ENCODE results near the gene CDH6.

CDH6 gene

DNA sequence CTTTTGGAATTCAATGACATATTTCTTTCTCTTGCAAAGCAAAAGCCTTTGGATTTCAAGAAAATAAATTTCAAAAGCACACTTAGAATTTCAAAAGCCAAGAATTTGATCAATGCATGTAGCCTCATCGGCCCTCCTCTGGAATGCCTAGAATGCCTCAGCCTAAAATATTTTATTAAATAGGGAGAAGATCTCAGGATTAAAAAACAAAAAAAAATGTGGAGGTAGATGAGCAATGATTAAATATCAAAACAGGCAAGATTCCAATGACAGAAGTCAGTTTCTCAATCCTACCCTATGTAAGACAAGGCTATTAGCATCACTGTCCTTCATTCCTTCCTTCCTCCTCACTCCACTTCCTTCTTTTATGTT, 169.0 kb downstream of the CDH6 start:
- H3K4me3 ChIP-seq, result no peak overlapping the region
- no peak overlapping the region for H3K27ac ChIP-seq

DNA sequence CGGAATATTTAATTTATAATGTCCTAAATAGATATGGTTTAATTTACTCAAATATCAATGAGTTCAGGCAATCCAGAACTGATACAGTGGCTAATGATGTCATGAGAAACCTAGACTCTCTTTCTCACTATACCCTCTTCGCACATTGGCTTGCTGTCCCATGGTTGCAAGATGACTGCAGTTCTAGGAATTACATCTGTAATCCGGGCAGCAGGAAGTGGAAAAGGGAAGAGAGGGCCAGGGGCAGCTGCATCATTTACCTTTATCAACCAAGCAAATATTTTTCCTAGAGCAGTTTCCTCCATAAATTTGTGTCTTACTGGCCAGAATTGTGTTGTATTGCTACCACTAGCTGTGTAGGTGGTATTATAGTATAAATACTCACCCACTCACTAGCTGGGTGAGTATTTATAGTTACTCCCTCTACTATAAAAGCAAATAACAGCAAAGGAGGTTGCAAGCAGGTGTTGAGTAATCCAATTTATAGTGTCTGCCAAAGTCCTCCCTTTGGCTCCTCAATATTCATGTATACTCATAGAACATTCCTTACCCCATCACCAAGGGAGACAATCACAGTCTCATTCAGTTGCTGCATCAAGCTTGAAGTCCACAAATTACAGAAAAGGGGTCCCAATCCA, 169.6 kb downstream of the CDH6 start:
- Histone ChIP-seq H3K4me3 (no peak overlapping the region), H3K27ac (no peak overlapping the region)

DNA sequence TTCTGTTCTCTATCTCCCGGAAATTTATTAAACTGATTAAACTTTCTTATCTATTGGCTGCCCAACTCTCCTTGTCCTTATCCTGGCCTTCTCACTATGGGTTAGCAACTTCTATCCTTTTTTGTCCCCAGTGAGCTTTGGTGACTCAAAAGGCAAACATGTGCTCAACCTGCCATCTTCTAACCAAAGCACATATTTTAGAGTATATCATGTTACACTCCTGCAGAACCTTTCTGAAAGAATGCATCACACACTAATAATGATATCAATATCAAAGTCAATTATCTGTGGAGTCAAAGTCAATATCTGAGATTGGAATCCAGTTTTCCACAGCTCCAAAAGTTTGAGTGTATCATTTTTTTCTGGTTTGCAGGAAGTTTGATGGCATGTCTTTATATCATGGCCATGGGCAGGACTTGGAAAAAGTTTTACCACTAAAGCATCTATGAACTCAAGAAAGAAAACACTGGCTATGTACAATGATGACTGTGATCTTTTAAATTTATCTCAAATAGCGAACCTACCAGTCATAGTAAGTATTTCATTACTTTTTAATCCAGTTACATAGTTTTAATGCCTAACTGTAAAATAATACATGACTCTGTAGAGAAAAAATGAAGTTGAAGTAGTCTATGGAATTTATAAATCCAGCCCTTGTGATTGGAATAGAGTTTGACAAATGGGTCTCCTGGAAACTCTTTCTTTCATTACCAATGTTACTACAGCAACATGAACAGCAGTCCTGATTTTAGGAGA, 171.6 kb downstream of the CDH6 start:
- Histone ChIP-seq H3K4me3 (no peak overlapping the region), H3K27ac (no peak overlapping the region)

DNA sequence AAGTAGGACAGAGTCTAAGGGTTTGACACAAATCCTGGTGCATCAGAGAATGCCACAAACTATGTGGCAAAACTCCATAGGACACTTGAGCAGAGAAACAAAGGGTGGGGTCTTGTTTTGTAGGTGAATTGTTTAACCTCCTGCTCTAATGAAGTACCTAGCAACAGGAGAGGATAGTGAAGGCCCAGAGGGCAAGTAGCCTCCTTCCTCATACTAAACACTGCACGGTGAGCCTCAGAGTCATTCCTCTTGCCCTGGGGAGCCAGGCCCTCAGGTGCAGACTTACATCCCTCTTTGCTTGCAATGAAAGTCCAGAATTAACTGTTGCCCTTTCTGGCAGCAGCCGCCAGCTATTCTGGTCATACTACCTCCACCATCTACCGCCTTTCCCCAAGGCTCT, 172.3 kb downstream of the CDH6 start:
- Histone ChIP-seq H3K27ac (no peak overlapping the region), H3K4me3 (no peak overlapping the region)

DNA sequence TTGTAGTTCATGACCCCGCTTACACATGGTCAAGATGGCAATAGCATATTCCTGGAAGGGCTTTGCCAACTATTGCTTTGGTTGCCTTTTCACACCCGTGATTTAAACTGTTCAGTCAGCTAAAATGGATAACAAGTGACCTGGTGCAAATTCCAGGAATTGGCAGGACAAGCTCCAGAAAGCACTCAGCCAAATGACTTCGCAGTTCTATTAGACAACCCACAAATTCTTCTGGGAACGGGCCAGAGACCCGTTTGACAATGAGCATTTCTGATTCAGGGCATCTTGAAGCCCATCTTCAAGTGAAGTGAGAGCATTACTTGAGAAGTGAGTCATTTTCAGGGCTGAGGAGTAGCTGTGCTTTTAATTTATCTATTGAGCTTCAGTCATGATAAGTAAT, 173.5 kb downstream of the CDH6 start:
- H3K27ac ChIP-seq, result no peak overlapping the region
- H3K4me3 ChIP-seq, result no peak overlapping the region

DNA sequence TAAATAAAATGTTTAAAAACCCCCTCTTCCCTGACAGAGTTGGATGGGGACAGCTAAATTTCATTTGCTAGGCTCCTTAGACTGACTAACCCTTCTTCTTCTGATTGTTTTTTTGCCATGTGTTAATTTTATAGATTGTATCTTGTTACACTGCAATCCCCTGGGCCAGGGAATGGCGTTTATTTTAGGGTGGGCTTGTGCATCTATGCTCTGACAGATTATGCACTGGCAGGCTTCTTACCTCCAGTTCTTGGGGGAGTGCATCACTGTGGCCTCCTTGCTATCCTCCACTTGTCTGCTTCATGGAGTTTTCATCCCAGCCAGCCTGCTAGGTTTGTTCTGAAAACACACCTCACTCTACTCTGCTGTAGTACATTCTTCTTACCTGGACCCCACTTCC, 178.6 kb downstream of the CDH6 start:
- no peak overlapping the region for H3K4me3 ChIP-seq
- no peak overlapping the region for H3K27ac ChIP-seq

DNA sequence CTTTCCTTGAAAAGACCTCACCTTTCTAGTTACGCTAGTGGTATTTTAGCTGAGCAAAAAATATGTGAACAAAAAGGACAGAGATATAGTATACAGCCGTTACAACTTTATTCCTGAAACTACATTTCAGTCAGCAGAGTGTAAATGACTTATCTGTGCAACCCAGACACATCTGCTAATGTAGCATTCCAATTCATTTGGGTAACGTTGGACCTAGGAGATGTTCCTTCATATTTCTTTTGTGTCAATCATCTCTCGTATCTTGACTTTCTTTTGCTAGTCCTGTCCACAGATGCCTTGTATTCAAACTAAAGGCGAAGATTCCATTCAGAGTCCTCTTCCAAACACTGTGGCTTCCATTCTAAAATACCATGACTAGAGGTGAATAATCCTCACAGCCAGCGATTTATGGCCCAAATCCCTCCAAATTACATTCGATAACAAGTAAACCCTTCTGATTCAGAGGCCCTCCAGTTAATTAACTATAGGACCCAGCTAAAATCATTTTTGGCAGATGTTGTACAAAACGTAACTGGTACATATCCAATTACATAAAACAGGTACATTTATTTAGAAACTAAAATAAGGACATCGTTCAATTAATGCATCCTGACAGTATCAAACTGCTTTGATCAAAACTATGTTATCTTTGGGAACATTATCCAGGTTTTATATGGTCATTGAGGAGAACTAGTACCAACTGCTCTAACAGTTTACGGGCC, 182.7 kb downstream of the CDH6 start:
- Histone ChIP-seq H3K27ac (no peak overlapping the region), H3K4me3 (no peak overlapping the region)

DNA sequence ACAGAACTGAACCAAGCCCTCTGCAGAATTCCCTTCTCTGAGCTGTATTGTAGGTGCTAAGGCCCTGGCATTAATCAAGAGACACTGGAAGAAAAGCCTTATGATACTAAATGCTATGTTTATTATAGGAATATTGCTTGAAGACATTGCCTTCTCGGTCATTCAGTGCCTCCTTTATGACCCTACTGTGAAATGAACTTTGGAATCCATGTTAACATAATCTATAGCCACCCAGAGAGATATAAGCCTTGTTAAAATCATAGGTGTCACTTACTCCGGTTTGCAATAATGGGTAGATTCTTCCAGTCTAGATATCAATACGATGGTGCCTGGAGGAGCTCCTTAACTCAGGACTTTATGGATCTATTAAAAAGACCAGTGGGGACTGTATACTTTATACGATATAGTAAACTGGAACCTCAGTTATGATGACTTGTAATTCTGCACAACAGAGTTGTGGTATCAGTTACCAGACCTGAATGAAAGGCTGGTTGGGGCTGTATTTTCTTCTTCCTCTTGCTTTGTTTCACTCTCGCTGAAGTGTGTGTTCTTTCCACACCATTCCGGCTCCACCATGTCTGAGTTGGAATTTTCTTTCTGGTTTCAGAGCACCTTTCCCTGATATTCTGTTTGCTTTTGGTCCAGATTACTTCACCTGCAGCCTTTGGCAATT, 183.9 kb downstream of the CDH6 start:
- Histone ChIP-seq H3K27ac (no peak overlapping the region), H3K4me3 (no peak overlapping the region)

DNA sequence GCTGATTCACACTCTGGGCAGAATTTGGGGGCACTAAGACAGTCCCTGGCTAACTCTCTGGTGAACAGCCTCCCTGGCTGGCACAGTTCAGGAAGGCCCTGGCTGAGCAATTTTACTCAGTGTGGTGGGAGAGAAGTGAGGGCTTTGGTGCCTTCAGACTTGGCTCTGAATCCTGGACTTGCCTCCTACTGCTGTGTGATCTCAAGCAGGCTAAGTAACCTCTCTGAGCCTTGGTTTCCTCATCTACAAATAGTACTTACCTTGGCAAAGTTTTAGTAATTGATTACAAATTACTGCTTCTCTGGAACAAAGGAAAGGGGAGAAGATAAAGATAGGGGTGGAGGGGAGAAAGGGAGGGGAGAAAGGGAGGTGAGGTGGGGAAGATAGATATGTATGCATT, 184.7 kb downstream of the CDH6 start:
- Histone ChIP-seq H3K4me3 (no peak overlapping the region), H3K27ac (no peak overlapping the region)

Measured in skin epidermis (tissue), 12 donors.